Measurements from ENCODE around the gene IFITM1.
A peak's percentile ranks its signal among the peaks of the same experiment; 100 is the strongest.
"Not testable (repeated sequence)": the region's sequence is repeated elsewhere in the genome, so short reads cannot be mapped to it uniquely, and the experiment has no call there.

The IFITM1 gene

GRCh38 chr11:294780-295179 lies 19.1 kb upstream of the IFITM1 start:
- DNase-seq = no peak

DNA sequence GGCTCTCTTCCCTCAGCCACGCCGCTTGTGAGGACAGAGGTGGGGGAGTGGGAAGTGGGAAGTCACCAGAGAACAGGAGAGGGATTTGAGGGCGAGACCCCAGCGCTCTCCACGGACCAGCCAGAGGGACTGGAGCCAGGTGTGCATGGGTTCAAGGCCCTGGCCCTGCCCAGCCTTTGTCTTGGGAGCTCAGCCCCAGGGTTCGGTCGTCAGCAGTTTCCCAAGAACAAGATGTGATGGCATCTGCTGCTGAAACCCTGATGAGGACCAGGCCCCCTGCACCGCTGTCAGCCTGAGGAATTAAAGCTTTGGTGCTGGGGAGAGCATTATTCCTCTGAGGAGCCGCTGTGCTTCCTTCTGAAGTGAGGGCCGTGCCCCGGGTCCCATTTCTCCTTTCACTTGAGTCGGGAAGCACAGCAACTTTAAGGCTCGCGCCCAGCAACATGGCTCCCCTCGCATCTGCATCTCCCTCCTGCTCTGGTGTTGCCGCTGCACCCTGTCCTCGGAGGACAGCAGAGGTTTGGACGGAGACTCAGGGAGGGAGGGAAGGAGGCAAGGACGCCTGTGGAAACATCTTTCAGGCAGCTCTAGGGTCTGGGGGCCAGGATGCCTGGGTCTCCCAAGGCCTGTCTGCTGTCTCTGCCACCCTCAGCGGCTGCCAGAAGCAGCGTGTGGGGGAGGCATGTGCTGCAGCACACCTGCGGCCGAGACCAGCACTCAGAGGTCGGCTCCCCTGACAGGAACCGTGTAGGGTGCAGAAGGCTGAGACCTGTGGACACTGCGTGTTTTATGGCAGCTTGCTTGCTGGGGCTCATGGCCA lies 18.3 kb upstream of the IFITM1 start:
- DNase-seq = no peak

- peak; percentile 0 for DNase-seq
Measured at GRCh38 chr11:296171-297050, 17.4 kb upstream of the IFITM1 start.

- peak; percentile 0 for DNase-seq
Measured at GRCh38 chr11:297051-297585, 16.7 kb upstream of the IFITM1 start.

DNA sequence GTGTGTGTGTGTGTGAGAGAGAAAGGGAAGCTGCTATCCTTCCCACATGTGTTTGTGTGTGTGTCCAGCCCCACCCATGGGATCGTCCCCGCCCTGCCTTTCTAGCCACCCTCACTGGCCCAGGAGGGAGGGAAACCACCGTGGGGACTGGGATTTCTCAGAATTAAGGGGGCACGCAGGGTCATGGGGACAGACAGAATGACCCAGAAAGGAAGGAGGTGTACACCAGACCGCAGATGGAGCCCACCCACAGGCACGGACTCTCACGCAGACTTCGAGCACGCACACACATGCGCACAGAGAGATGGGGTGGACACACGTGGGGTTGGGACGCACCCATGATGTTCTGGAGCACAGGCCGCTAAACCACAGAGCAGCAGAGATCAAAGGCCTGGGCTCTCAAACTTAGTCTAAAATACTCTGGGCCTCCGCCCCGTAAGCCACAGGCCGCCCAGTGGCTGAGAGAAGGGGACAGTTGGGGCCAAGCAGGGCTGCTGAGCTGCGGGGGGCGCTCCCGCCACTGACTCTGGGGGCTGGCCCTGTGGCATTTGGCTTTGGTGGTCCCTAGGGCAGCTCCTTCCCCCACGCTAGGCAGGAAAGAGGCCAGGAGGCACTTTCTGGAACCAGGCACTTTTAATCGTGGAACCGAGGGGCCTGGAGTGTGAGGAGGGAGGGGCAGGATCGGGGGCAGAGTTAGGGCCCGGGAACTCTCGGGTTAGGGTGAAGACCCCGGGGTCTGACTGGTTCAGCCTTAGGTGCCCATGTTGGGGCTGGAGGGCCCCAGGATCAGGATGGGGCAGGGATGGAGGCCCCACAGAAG lies 16.0 kb upstream of the IFITM1 start:
- peak; percentile 1 for DNase-seq

GRCh38 chr11:298406-299065 lies 15.3 kb upstream of the IFITM1 start:
- DNase-seq = no peak

DNA sequence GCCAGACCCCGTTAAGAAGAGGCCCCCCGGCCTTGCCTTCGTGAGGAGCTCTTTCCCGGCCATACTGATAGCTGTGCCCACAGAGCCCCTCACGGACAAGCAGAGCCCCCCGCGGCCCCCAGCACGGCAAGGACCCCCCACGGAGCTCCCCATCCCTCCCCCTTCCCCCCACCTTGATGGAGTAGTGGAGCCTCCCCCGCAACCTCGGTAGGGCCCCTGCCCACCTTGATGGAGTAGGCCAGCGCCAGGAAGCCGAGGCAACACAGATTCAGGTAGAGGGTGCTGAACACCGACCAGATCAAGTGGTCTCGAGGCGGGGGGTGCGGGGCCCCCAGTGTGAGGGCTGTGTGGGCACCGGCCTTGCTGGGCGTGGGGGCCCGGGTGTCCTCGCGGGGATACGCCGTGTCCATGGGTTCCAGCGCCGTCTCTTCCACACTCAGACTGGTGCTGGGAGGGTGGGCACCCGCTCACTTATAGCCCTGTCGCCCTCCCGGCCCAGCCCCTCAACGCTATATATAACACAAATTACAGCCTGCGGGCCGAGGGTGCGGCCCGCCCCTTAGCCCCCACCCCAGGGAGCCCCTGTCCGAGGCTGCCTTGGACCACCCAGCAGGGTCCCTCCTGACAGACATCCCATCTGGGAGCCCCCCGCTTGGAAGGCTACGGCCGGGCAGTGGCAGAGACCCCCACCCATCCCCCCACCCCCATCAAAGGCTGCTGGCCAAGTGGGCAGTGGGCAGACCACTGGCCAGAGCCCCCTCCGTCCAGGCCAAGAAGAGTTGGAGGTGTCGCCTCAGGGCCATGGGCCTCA lies 14.6 kb upstream of the IFITM1 start, which contains the start of gene IFITM5:
Gene IFITM5 (minus strand): TSS at position 446 of the 811 bp plus-strand sequence. CDS start 36 bp downstream, at position 410.
- no peak for DNase-seq

GRCh38 chr11:299951-300735 lies 13.7 kb upstream of the IFITM1 start:
- DNase-seq = no peak

- no peak for DNase-seq
Measured at GRCh38 chr11:303363-303762, 10.5 kb upstream of the IFITM1 start.

GRCh38 chr11:304061-304506 lies 9.8 kb upstream of the IFITM1 start:
- DNase-seq = no peak

DNA sequence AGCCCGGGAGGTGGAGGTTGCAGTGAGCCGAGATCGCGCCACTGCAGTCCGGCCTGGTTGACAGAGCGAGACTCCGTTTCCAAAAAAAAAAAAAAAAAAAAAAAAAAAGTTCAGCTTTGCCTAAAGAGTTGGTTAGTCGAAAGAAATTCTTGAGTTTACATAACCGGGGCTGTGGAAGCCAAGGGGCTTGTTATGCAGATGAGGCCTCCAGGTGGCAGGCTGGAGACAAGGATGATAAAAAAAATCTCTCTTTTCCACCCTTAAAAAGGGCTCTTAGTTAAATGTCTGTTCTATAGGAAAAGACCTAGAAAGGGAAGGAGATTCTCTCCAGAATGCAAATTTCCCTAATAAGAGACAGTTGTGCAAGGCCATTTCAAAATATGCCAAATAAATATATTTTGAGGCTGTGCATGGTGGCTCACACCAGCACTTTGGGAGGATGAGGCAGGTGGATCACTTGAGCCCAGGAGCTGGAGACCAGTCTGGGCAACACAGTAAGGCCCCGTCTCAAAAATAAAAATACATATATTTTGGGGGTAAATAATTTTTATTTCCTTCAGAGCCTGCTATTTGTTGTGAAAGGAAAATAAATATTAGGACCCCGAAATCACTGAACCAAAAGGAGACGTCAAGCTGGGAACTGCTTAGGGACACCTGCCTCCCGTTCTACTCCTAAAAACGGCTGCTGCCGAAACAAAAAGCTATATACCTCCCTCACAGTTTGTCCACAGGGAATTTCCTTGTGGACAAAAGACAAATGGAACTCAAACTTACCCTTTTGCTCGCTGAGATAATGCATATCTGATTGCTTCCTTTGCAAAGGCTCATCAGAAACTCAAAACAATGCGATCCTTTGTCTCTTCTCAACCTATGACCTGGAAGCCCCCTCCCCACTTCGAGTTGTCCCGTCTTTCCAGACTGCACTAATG lies 8.7 kb upstream of the IFITM1 start:
- DNase-seq = peak; percentile 45

GRCh38 chr11:305844-306211 lies 8.0 kb upstream of the IFITM1 start:
- no peak for DNase-seq

DNA sequence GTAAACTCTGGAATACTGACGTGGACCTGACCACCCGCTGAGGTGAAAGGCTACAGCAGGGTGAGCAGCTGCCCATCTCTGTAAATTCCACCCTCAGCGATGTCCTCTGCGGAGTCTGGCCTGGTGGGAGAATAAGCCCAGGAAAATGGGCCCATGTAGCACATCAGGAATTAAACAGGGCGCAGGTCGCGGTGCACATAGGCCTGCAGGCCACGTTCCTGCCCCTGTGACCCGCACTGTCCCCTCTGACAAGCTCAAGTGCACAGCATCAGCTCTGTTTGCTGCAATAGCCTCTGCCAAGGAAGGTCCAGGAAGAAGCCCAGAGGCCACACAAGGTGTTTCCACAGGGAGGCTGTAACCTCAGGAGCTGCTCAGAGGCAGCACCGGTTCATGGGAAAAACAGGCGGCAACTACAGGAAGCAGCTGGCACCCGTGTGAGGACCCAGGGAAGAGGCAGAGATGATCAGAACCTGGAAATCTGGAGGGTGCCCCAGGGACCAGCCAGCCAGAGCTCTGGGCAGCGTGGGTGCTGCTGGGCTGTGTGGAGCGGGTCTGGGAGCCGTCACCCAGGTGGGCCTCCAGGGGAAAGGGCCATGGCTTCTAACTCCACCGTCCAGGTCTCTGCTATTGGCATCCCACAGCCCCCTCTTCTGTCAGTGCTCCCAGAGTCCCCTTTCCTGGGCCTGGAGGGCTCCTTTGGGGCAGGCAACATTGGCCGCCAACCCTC lies 7.0 kb upstream of the IFITM1 start:
- no peak for DNase-seq

DNA sequence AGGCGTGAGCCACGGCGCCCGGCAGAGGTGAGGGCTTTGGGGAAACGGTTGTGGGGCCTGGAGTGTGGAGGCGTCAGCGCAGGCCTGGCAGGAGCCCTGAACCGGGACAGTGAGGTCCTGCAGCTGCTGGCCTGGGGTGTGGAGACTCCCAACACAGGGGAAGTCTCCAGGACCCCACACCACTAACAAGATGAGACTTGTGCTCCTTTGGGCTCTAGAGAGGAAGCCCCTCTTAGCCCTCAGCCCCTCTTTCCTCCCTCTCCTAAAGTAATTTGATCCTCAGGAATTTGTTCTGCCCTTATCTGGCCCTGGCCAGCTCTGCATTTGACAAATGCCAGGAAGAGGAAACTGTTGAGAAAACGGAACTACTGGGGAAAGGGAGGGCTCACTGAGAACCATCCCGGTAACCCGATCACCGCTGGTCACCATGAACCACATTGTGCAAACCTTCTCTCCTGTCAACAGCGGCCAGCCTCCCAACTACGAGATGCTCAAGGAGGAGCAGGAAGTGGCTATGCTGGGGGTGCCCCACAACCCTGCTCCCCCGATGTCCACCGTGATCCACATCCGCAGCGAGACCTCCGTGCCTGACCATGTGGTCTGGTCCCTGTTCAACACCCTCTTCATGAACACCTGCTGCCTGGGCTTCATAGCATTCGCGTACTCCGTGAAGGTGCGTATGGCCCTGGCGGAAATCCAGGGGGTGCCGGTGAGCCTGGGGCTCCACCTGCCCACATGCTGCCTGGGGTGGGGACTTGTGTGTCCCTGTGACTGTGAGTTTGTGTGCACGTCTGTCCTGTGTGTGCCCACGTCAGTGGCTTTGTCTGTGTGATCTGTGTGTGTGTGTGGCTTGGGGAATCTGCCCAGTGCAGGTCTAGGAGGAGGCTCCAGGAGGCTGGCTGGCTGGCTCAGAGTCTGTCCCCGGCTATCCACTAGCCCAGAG lies 5.8 kb upstream of the IFITM1 start, which contains the start of gene IFITM2:
Gene IFITM2 (plus strand): TSS at position 51 of the 943 bp plus-strand sequence. CDS start 377 bp downstream, at position 428.
- DNase-seq = not testable (repeated sequence)

- not testable (repeated sequence) for DNase-seq
Measured at GRCh38 chr11:308740-309665, 4.8 kb upstream of the IFITM1 start.
